Stimulated activated CD8-positive, alpha-beta memory T cell treated with anti-CD3 and anti-CD28 coated beads, Interleukin-12 subunit alpha, Interleukin-12 subunit beta, amount 100 ng/mL, for 24 hours (primary cell): Measurements from ENCODE around the gene MPHOSPH8.

Experiments
- DNase-seq: peaks from one replicate; pipeline ENCODE4 v3.0.0-alpha.2; 2020; ENCODE audit errors: extremely low read depth

Gene MPHOSPH8, protein sequence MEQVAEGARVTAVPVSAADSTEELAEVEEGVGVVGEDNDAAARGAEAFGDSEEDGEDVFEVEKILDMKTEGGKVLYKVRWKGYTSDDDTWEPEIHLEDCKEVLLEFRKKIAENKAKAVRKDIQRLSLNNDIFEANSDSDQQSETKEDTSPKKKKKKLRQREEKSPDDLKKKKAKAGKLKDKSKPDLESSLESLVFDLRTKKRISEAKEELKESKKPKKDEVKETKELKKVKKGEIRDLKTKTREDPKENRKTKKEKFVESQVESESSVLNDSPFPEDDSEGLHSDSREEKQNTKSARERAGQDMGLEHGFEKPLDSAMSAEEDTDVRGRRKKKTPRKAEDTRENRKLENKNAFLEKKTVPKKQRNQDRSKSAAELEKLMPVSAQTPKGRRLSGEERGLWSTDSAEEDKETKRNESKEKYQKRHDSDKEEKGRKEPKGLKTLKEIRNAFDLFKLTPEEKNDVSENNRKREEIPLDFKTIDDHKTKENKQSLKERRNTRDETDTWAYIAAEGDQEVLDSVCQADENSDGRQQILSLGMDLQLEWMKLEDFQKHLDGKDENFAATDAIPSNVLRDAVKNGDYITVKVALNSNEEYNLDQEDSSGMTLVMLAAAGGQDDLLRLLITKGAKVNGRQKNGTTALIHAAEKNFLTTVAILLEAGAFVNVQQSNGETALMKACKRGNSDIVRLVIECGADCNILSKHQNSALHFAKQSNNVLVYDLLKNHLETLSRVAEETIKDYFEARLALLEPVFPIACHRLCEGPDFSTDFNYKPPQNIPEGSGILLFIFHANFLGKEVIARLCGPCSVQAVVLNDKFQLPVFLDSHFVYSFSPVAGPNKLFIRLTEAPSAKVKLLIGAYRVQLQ

DNA sequence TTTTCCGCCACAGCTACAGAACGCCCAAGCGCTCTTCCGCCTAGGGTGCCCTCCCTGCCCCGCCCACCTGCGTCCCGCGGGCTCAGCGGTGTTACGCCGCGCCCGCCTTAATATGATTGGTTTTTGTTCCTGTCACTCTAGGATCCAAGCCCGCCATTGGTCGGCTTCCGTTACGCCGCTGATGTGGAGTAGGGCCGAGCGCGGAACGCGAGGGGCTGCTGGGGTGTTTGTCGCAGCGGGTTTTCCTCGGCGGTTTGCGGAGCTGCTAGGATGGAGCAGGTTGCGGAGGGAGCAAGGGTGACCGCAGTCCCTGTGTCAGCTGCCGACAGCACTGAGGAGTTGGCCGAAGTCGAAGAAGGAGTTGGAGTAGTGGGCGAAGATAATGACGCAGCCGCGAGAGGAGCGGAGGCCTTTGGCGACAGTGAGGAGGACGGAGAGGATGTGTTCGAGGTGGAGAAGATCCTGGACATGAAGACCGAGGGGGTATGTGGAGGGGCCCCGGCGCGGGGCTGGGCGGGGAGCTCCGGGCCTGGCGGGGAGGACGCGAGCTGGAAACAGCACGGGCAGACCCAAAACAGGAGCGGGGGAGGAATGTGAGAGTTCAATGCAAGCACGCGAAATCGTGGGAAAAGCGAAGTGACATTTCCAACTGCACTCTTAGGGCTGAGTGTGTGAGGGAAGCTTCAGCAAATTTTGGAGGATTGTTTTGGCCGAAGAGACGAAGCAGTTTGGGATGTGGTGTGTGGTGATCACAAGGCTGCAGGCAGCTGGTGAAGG lies at the start of gene MPHOSPH8:
Gene MPHOSPH8, plus strand, starts transcription at position 181 of the 777 bp plus-strand sequence. Its CDS starts 90 bp downstream, at position 271.
- peak; percentile 87 for DNase-seq

DNA sequence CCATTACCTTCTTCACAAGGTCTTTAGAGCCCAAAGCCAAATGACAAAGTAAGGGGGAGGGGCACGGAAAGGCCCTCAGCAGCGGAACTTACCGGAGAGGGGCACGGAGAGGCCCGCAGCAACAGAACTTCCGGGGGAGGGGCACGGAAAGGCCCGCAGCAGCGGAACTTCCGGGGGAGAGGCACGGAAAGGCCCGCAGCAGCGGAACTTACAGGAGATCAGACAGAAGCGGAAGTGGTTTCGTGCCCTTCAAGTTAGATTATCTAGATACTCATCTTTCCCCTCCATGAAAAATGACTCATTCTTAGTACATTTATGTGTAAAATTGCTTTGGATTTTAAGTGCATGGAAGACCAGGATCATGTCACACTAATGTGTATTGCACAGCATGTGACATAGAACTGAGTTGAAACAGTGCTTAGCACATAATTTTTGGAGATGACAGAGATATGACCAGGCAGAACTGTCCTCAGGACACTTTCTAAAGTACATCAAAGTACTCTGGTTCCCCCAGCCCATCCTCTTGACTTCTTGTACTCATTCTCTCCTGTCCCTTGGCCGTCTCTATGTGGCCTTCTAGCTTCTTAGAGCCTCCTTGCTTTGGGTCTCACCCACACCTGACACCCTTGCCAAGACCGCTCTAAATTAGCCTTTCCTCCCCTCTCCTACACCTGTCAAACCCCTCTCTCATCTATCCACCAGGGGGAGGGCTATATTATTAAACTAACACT lies 46.4 kb upstream of the MPHOSPH8 start:
- peak; percentile 48 for DNase-seq

DNA sequence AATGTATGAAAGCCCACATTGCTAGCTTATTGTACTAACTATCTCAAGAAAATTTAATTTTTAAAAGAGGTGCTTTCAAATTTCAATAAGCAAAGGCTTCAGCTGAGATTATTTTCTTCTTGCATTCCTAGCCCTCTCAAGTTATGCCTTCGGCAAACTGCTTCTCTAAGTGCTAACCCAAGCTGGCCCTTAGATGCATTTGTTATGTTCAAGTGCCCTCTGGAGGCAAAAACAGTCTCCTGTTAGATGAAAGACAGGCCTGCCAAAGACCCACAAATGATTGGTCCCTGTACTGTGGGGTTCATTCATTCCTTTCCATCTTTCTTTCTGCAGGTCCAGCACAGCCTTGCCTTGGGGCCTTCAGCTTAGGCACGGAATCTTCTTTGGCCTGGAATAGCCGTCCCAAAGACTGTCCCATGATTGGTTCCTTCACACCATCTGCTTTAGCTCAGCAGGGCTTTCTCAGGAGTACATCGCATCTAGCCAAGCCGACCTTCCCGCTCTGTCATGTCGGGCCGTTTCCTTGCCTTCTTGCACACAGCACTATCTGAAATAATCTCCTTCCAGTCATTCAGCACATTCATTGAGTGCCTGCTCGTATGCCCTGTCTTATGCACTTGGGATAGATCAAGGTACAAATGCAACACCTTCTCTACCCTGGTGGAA lies 45.7 kb upstream of the MPHOSPH8 start:
- no peak for DNase-seq

DNA sequence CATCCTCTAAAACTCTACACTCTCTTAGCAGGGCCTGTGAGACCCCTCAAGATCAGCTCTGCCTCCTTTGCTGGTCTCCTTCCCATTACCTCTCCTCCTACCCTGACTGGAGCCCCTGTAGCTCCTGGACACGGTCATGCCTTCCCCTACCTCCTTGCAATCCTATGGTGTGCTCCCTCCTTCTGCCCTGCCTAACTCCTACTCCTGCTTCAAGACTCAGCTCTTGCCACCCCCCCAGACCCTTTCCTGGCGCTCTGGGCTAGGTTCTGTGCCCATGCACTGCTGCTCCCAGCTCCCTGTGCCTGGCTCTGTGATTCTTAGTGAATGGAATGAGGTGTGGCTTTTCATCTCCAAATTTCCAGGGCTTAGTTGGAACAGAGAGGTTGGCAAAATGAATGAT lies 44.1 kb upstream of the MPHOSPH8 start:
- no peak for DNase-seq

DNA sequence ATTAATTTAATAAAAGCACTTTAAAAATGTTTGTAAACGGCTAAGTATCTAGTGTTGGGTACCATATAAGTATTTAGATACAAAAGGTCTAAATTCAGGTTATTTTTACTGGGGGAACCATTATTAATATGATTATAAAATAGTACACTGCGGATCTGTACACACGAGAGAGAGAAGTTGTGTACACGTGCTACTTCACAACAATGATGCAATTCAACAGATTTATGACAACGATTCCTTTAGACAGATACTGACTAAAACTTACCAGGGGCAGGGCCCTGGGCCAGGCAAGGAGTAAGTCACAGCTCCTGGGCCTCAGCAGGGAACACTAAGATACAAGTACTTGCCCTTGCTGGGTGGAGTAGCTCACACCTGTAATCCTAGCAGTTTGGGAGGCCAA lies 43.0 kb upstream of the MPHOSPH8 start:
- no peak for DNase-seq

DNA sequence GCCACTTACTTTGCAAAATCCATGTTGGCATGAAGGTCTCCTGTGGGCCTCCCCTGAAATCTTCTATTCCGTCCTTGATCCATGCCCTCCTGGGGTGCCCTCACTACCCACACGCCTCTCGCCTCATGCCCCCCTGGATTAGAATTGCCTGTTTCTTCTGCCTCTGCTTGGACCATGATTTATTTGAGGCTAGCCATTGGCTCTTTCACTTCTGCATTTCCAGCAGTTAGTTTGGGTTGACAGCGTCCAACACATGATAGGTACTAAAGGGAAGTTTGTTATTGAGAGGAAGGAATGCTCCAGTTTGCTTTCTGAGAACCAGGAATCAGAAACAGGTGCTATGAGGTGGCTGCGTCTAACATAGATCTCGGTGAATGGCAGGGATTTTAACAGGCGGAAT lies 41.6 kb upstream of the MPHOSPH8 start:
- DNase-seq = no peak

DNA sequence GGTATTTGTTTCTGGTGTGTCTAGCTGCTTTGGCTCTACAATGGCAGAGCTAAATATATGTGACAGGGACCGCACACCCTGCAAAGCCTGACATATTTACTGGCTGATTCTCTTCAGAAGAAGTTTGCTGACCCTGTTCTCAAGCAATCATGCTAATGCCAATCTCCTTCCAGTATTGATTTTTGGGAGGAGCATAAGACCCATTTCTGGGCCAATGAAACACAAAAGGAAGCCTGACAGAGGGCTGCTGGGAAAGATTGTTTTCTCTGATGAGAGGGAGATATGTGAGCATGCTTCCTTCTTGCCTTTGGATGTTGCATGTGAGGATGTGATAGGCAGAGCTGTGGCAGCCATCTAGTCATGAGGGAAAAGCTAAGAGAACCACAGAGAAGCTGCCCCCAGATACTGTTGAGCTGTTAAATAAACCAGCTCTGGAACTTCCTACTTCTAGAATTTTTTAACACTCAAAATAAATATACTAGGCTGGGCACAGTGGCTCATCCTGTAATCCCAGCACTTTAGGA lies 40.7 kb upstream of the MPHOSPH8 start:
- no peak for DNase-seq

DNA sequence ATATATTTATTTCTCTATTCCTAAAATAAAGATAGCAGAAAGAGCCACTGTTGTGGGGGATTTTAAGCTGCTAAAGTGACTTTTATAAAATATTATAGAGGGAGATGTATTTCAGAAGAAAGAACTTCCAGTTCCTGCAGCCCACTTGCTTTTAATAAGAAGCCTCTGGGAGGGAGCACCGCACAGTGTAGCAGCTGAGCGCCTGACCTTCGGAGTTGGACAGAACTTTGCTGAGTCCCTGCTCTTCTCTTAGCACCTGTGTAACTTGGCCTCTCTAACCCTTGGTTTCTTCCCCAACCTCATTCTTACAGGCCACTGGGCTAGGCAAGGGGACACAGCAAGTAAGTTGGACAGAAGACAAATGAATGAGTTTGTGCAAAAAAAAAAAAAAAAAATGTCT lies 37.4 kb upstream of the MPHOSPH8 start:
- DNase-seq = no peak

DNA sequence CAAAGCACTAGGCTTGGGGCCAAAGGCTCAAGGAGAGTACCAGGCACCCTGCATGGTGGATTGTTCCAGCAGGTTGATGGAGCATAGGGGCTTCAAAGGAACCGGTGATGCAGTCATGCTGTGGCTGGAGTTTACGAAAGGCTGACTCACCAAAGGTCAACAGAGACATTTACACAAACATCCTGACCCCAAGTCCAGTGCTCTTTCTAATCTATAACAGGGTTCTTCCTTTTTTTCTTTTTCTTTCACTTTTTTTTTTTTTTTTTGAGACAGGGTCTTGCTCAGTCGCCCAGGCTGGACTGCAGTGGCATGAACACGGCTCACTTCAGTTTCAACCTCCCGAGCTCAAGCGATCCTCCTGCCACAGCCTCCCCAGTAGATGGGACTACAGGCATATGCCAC lies 36.5 kb upstream of the MPHOSPH8 start:
- DNase-seq = no peak

DNA sequence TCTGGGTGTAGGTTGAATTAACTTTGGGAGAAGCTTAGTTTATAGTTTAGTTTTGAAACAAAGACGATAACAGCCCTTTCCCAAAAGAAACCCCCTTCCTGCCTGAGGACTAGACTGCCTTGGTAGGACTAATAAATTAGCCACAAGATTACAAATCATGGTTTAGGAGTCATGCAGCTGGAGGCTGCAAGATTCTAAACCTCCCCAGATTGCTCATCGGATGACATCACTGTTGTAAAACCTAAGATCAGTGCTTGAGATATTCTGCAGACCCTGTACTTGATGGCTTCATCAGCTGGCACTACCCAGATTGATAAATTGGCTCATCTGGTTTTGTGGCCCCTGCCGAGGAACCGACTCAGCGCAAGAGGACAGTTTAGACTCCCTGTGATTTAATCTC lies 35.9 kb upstream of the MPHOSPH8 start:
- DNase-seq = no peak

DNA sequence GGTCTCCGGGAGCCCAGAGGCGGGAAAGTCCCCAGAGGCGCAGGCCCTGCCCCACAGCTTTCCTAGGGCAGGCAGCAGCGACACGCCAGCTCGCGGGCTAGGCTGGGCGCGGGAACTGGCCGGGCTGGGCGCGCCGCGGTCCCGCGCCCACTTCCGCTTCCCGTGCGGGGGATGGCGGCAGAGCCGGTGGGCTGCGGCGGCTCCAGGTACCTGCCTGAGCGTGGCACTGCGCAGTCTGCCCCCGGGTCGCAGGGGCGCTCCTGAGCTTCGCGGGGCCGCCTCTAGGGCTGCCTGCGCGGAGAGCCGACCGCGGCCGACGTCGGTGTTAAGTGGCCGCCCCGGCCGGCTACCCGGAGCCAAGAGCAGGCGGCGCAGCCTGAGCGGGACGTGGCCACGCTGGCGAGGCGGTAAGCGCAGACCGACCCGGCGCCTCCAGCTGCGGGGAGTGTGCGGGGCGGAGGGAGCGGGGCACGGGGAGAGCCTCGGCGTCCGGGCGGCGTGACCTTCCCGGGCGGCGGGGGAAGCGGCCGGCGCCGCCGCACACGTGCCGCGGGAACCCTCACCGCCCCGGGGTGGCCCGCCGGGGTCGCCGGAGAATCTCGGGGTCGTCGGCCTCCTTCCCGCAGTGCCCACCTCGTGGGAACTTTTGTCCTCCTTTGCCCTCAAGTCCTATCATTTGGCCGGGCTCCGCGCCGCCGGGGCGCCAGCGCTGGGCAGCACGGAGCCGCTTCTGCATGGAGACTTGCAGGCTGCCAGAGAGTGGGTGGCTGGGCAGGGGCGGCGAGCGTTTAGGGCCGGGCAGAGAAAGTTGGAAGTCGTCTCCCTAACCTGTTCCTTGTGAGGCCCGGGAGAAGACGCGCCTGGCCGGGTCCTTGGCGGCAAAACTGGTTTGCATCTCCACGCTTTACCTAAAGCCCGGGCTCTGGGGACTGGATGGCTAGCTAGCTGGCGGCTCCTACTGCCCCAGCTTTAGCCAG lies 31.4 kb upstream of the MPHOSPH8 start:
- DNase-seq = no peak

DNA sequence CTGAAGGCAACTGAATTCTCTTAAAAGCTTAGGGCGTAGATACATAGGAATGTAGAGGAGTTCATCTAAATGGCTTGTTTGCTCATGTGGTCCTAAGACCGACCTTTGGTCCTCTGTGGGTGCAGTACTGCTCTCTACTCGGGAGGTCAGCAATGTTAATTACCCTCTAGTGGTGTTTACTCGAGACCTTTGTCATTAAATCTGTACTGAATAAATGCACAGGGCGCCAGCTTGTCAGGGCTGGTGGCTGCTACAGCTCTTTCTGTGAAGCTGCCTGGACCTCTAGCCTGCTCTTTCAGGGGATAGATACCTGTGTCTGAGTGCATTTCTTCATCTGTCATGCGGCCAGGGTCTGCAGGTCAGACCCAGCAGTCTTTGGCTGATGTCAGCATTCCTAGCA lies 29.2 kb upstream of the MPHOSPH8 start:
- no peak for DNase-seq

DNA sequence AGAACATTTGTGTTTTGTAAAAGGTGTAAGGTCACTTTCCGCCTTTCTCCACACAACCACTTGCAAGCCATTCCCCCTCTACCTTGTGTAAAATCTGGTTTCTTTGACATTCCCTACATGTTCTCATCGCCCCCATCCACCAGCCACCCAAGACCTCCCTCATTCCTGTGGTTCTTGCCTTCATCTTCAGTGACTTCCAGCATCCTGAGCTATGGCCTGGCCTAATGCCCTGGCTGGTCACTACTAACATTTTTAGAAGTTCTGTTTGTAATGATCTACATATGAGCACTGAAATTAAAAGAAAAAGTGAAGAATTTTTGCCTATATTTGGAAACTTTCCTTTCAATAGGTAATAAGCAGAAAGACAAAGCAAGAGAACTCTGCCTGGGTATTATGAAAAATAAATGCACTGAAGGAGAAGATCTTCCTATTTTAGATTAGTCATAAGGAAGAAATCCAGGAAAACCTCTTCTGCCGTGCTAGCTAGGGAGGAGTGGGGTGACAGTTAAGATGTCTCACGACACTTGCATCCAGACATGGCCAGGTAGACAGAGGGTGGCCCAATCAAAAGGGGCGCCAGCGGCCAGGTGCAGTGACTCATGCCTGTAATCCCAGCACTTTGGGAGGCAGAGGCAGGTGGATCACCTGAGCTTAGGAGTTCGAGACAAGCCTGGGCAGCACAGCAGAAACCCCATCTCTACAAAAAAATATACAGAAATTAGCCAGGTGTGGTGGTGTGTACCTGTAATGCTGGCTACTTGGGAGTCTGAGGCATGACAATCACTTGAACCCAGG lies 28.1 kb upstream of the MPHOSPH8 start:
- no peak for DNase-seq

DNA sequence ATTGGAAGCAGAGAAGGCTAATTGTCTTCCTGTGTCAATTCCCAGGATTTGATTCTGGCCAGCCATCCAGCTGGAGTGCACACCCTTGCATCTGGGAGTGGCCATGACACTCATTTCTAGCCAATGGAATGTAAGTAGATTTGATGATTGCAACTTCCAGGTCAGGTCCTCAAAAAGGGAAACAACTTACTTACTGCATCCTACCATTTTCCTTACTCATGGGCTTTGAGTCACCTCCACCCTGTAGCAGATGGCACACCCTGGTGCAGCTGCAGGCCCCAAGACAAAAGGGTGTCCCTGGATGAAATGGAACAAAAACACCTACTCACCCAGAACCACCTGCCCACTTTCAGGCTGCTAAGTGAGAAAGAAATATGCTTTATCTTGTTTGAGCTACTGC lies 27.3 kb upstream of the MPHOSPH8 start:
- no peak for DNase-seq

DNA sequence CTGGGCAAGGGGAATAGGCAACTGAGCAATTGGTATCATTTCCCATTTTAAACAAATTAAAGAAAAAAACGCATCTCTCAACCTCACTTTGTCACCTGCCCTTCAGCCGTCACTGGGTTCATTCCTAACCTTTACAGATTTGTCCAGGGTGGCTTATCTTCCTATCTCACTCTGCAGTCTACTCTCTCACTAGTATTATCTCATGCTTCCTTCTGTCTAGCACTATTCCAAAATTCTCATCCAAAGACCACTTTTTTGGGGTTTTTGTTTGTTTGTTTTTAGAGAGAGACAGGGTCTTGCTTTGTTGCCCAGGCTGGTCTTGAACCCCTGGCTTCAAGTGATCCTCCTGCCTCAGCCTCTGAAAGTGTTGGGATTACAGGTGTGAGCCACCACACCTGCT lies 26.7 kb upstream of the MPHOSPH8 start:
- DNase-seq = no peak

DNA sequence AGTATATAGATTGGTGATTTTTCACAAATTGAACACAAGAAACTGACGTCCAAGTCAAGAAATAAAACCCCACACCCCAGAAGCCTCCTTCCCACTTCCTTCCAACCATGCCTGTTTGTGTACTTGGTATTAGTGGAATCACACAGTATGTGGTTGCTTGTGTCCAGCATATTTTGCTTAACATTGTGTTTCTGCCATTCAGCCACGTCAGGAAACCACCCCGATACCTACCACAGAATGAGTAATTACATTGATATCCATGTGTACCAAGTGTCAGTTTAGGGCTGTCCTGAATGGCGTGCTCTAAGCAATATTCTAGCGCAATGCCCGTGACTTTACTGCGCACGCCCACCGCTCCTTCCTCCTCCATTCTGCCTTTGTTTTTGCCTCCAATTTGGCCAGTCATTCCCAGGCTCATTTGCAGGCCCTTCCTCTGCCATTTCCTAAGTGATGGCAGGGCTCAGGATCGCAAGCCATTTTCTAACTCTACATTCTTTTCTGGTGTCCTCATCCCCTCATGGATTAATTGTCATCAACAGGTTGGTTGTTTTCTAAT lies 25.9 kb upstream of the MPHOSPH8 start:
- no peak for DNase-seq

DNA sequence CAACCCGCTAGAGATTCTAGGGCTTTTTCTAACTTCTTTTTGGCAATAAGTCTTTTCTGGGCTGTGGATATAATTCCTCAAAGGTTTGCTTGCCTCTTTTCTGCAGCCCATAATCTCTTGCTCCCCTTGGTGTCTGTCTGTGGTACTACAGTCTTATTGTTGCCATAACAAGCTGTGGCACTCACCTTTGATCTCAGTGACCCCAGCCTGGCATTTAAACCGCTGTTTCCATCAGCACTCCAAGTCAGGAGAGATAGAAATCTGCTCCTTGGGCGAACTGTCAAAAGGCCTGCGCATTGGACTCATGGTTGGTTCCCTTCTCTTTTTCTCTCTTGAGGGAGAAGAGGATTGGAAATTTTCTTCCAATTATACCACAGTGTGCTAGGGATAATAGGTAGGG lies 14.5 kb upstream of the MPHOSPH8 start:
- DNase-seq = no peak

DNA sequence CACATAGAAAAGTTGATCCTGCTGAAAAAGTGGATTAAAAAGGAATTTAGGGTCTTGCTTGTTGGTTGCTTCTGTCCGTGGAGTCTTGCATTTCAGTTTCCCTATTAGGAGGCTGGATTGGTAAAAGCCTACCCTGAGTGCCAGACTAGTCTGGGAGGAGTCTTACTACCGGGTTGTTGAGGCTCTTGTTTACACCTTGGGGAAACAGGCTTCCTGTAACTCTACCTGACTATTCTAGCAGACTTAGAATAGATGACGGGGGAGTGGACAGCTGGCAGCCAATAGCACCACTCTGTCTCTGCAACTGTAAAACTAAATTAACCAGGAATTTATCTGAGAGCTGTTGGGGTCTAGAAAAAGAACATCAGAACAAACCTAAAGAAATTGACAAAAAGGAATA lies 11.3 kb upstream of the MPHOSPH8 start:
- DNase-seq = no peak
